LNCAP (cell line): ENCODE data around the gene ANO2.

Experiments
- CTCF ChIP-seq: fragments of 450-650 bp; IDR thresholded peaks from 2 replicates; pipeline ENCODE4 v1.5.1; 2017; ENCODE audit warnings: mild to moderate bottlenecking

The ANO2 gene

GRCh38 chr12:5599378-5599777 is 345.7 kb downstream of the ANO2 start:
- TF ChIP-seq CTCF, result no peak

- no peak for TF ChIP-seq CTCF
Measured at GRCh38 chr12:5593998-5594397, 351.1 kb downstream of the ANO2 start.

GRCh38 chr12:5593086-5593485 is 352.0 kb downstream of the ANO2 start:
- TF ChIP-seq CTCF, result no peak

- TF ChIP-seq CTCF, result no peak
Measured at GRCh38 chr12:5592310-5592709, 352.7 kb downstream of the ANO2 start.

- no peak for TF ChIP-seq CTCF
Measured at GRCh38 chr12:5590316-5590715, 354.7 kb downstream of the ANO2 start.

- TF ChIP-seq CTCF, result no peak
Measured at GRCh38 chr12:5589054-5589453, 356.0 kb downstream of the ANO2 start.

GRCh38 chr12:5588591-5588990 is 356.5 kb downstream of the ANO2 start:
- TF ChIP-seq CTCF, result no peak

GRCh38 chr12:5588176-5588575 is 356.9 kb downstream of the ANO2 start:
- TF ChIP-seq CTCF, result no peak
